ENCODE measurements around the gene P2RX1.

P2RX1 gene

DNA sequence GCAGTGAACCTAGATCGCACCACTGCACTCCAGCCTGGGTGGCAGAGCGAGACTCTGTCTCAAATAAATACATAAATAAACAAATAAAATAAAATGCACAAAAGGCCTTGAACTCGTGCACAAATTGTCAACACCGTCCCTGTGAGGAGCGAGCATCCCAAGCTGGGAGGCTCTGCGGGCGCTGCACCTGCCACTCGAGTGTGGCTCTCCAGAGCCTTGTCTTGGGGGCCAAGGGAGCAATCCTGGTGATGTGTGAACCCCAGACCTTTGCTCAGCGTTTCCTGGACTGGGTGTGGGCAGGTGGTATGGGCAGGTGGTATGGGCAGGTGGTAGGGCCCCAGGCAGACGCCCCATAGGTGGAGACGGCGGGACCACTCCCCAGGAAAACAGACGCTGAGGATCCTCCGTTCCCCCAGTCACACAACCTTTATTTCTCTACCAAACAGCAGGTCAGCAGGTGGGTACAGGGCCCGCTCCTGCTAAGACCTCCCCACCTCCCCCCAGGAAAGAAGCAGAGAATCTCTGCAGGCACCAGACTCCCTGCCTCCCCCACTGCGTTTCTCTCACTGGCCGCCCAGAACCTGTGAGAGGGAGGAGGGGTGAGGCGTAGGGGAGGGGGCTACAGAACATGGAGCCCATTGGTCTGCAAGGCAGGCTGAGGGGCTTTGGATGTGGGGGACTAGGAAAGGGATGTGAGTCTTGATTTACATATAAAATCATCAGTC lies 7.4 kb upstream of the P2RX1 start:
- DNase-seq, result no peak

DNA sequence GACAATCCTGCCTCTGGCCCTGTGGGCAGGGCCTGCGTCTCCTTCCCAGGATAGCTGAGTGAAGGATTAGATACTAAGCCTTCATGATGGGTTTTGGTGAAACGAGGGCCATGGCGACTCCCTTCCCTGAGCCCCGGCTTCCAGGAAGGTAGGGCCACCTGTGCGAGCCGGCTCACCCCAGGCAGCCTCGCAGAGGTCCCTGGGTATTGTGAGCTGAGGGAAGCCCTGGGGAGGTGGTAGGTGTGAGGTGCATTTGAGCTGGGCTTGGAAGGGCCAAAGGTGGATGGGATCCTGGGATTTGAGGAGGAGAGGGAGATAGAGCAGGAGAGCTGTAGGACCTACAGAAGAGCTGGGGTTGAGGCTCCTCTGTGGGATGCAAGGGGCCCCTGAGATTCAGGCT lies 6.5 kb upstream of the P2RX1 start:
- DNase-seq, result no peak

DNA sequence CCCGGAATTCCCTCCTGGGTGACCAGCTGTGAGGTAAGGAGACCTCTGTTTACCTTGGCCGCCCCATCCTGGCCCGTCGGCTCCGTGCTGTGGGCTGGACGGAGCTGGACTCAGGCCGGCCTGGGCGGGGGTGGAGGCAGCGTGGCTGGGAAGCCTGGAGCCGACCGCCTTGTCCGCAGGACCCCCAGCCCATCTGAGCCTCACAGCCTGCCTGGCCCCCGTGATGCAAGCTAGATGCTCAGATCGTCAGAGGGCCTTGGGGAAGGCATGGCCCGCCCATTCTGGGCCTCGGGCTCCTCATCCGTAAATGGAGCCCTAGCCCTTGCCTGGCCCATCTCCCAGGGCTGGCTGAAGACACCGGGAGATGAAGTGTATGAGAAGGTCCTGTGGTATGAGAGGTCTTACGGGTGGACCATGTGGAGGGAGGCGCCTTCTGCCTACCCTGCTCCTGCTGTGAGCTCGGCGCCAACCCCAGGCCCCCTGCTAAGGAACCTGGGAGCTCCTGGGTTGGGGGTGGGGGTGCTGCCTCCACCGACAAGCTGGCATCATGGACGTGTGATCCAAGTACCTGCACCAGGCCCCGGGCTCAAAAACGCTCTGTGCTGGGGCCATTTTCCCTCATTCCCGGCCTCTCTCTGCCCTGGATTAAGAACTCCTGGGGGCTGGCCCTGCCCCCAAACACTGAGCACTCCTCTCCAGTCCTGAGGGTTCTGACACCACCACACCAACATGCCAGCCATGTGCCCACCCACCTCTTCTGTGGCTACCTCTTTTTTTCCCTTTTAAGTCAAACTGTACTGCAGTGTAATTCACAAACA lies 5.4 kb upstream of the P2RX1 start:
- DNase-seq, result no peak

DNA sequence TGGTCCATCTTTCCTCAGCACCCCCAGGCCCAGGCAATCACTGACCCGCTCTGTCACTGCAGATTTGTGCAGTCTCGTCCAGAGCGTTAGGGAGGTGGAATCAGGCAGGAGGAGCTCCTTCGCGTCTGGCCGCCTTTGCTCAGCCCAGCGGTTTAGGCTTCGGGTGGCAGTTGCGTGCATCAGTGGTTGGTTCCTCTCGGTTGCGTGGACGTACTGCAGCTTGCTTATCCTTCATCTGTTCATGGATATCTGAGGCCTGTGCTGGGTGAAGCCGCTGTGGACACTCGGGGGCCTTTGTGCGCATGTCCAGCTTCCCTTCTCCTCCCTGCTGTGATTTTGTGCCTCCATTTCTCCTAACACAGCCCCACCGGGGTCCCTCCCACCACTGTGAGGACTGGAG lies 4.7 kb upstream of the P2RX1 start:
- DNase-seq, result no peak

DNA sequence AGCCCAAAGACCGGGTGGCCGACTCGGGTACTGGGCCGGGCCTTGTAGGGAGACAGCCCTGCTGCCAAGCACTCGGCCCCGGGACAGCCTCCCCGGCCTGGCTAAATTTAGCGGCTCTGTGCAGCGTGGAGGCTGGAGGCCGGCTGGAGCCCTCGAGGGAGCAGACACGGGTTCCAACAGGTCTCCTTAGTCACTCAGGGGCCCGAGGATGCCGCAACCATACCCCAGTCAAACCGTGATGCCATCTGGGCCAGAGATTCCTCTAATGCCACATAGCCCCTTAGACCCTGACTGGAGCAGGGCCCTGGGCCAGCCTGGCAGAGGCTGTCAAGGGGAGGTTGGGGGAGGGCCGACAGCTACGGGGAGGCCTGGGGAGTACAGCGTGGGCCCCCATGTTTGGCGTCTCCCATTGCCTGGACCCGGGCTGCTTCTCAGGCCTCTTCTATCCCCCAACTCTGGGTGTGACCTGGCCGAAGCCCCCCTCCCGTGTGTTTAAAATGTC lies 2.9 kb upstream of the P2RX1 start:
- DNase-seq, result no peak

DNA sequence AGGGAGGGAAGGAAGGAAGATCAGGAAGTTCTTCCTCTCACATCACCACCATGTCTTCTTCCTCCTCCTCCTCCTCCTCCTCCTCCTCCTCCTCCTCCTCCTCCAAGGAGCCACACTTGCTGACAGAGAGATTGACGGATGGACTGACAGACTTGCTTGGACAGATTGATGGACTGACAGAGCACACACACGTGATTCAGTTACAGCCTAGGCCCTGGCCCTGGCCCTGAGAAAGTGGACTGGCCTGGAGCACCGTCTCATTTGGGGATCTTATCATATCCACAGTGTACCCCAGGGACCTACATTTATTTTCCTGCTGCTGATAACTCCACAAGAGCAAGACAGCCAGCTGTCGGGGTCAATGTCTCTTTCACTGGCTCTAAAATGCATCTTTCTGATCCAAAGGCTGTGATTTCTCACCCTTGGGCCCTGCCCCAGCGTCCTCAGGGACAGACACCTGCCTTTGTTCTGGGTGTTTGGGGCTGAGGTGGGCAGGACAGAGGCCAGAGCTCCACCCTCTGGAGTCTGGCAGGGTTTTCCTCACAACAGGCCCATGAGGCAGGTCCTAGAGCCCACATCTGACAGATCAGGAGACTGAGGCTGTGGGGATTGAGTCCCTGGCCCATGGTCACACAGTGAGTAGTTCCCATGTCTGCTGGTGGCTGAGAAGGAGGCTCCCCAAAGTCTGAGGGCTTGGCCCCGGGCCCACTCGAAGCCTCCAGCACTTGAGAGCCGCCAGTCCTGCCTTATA lies 2.3 kb upstream of the P2RX1 start:
- DNase-seq, result no peak

DNA sequence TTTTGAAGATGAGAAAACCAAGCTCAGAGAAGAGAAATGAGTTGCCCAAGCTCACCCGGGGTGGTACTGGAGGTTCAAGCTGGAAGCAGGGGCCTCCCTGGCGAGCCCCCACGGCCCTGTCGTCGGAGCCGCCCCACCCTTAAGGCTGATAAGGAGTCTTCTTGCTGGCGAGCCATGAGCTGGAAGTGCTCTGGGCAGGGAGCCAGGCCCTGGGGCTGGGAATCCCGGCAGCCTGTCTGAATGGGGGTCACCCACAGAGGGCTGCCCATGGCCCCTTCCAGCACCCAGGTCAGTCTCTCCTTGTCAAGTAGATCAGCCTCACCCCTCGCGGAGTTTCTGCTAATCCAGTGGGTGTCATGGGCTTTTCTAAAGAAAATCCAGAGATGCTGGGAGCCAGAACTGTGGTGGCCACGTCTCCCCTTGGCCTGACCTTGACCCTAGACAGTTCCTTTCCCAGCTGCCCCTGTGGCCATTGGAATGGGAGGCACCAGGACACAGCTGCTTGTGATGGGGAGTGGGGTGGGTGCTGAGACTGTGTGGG lies 1.2 kb upstream of the P2RX1 start:
- no peak for DNase-seq

DNA sequence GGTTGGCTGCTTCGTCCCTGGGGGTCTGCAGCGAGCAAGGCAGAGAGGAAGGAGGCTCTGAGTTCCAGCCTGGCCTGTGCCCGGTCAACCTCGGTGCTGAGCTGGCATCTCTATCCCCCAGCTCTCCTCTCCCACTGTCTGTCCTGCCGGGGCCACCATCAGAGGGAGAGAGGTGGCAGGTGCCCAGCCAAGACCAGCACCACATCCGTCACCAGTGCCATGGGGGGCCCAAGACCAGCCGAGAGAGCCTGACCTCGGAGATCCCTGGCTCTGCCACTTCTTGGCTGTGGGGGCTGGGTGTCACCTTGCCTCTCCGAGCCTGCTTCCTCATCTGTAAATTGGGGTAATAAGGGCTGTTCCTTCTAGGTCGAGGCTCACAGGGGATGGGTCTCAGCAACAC lies 560 bp upstream of the P2RX1 start:
- no peak for DNase-seq

DNA sequence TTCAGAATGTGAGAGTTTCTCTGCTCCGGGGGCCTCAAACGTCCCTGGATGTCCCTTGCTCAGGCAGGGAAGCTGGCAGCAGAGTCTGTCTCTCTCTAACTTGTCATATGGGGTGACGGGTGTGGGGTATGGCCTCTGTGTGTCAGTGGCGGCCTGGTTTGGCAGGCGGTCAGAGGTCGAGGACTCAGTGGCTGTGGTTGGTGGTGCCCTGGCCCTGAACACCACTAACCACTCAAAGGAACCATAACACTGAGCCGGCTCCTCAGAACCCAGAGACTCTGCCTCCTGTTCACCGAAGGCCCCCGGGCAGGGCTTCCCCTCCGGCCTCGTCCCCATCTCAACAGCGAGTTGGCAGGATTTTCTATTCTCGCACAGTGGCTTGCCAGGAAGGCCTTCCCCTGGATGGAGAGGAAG lies 677 bp downstream of the P2RX1 start:
- DNase-seq, result no peak

DNA sequence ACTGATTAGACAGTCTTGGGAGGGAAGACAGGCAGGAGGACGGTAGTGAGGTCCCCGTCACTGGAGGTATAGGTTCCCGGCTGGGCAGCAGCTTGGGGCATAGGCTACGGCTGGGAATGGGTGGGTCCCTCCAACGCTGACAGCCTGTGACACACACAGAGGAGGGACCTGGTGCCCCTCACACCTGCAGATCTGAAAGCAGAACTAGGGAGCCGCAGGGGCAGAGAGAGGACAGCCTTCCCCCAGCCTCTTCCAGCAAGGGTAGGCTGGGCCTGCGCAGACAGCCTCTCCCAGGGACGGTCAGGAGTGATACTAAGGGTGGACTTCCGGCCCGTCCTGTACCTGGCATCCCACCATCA lies 2.0 kb downstream of the P2RX1 start:
- DNase-seq, result no peak

DNA sequence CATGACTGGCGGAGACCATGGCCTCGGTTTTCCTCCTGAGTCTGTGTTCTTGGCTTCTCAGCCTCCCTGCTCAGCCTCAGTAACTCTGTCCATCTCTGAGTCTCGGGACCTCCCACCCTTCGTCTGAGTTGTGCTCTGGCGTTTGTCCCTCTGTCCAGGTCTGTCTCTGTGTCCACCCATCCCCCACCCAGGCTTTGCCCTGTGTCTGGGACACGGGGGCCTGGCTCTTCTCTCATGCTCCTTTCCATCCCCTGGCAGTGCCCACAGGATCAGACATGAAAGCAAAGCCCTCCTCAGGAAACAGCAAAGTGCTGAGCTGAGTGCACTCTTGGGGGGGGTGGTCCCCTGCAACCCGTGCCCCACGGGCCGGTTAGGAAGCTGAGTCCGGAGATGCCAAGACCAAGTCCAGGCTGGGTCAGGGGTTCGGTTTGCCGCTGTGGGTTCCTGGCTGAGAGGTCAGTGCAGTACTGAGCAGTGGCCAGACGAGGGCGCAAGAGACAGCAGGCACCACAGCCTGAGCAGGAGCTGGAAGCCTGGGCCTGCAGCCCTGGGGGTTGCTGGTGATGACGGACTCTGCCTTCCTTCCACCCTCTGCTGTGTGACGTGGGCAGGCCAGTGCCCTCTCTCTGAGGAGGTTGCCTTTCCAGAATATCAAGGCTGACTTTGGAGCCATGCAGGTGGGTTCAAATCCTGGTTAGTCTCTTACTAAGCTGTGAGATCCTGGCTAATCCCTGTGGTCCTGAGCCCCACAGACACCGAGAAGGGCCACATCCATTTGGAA lies 2.5 kb downstream of the P2RX1 start:
- DNase-seq, result no peak

DNA sequence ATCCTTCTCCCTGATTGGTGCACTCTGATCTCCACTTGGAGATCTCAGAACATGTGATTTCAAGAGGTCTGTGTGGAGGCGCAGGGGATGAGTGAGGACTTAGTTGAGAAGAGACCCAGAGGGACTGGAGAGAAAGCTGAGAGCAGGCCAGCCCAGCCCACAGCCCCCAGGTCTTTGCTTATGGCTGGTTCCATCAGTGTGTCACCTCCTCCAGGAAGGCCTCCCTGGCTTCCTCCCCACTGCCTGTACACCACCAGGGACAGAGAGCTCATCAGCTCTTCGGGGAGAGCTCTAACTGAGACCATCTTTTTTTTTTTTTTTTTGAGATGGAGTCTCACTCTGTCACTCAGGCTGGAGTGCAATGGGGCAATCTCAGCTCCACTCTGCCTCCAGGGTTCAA lies 3.4 kb downstream of the P2RX1 start:
- DNase-seq, result no peak

DNA sequence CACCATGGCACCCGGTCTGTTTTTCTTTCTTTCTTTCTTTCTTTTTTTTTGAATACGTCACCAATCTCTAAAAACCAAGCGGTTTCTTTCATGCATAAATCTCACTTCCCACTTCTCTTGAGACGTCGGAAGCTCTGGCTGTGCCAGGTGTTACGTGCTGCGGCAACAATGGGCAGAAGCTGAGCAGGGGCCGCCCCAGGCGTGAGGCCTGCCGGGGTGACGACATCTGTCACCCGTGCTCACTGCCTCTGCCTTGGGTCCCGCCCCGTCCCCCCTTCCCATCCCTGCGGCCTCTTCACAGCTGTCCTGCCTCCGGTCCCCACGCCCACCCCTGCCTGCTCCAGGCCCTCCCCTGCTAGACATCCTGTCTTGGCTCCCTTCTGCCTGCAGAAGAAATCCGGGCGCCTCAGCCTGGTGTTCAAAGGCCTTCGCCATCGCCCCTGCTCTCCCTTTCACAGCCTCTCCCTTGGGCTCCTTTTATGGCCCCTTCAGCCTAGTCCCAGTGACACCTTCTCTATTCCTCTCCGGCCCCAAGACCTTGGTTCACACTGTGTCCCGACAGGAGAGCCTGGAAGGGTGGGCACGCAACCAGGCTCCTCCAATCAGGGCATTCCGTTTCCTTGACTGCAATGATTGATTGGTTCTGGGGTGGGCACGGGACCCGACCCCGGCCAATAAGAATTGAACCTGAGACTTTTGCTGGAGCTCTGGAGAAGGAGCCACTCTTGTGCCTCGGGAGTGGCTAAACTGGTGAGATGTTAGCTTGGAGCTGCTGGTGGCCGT lies 4.8 kb downstream of the P2RX1 start:
- no peak for DNase-seq

DNA sequence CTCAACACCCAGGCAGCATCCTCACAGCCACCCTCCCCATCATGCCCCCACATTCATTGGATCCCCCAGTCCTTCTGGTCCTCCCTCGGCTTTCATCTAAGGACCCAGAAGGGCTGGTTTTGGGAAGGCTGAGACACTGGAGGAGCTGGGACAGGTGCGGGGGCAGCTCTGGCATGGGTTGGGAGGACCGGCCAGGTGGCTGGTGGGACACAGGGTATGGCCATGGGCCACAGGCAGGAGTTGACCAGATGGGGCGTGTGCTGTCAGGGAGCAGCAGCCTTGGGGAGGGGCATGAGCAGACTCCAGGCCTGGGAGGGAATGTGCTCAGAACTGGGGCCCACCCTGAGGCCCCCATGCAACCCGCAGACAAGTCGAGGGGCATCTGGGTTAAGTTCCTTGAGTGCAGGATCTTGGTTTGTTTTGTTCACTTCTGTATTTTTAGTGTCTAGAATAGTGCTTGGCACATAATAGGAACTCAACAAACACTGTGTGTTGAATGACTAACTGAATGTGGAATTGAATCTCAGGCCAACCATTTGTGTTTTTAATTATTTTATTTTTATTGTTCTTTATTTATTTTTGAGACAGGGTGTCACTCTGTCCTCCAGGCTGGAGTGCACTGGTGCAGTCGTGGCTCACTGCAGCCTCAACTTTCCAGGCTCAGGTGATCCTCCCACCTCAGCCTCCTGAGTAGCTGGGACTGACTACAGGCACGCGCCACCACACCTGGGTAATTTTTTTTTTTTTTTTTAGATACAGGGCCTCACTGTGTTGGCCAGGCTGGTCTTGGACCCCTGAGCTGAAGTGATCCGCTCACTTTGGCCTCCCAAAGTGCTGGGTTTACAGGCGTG lies 5.6 kb downstream of the P2RX1 start:
- DNase-seq, result no peak

DNA sequence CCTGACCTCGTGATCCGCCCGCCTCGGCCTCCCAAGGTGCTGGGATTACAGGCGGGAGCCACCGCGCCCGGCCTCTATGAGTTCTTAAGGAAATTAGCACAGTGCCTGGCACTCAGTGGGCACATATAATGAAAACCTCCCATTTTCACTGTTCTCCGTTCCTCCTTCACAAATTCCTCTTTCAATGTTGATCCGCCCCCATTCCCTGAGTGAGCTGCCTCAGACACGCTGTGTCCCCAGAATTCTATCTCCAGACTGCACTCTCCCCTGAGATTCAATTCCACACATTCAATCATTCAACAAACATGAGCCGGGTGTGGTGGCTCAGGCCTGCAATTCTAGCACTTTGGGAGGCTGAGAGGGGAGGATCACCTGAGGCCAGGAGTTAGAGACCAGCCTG lies 7.0 kb downstream of the P2RX1 start:
- no peak for DNase-seq

DNA sequence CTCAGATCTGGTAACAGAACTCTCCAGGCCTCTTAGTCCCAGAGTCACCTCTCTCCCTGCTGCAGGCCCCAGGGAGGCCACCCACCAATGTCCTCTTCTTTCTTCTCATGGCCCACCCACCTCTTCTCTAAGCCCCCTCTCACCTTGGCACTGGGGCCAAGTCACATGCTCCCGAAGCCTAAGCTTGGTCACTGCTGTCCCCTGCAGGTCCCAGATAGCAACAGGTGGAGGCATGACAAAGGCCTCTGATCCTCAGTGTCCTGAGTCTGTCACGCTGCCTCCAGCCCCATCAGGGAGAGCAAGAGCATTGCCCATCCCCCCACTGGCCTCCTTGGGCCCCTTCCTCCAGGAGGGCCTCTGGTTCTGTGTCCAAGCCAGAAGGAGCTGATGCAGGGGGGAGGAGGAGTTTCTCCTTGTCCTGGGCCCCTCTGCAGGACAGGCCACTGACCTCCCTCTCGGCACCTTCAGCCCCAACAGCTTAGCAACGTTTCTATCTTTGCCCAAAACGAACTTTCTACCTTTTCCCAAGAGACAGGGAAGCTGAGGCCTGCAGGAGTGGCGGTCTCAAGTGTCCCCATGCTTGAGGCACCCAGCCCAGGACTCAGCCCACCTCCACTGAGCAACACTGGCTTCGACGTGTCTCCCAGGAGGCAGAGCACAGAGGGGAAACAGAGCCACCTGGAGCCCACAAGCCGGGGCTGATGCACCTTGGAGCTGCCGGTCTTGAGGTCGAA lies 8.6 kb downstream of the P2RX1 start:
- DNase-seq, result no peak

DNA sequence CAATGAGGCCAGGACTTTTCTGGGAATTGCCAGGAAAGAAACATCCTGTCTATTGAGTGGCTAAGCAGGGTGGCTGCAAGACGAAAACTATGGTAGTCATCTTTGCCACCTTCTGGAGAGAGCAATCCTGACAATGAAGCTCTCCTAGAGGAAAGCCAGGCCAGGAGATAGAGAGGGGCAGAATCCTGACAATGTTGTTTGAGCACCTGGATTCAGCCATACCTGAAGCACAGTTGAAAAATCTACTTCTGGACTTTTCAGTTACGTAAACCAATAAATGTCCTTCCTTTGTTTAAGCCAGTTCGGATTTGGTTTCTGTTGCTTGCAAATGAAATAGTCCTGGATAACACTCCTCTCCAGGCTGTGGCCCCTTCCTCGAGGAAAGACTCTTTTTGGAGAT lies 9.4 kb downstream of the P2RX1 start:
- no peak for DNase-seq

DNA sequence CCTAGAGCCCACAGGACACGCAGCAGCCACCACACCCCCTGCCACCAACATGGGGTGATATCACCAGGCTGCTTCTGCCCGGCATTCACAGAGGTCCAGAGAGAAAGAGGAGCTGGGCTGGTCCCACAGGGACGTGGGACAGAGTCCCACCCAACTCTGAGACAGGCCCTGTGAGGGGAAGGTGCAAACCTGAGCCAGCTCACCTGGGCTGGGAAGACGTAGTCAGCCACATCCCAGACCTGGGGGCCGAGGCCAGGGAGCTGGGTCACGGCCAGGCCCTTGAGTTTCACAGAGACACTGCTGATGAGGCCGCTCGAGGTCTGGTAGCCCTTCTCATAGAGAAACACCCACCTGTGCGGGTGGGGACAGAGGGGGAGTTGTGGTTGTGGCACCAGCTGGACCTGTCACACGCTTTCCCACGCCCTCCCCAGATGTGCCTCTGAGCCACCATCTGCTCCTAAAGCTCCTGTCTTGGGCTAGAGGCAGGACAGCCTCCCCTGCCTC lies 11.2 kb downstream of the P2RX1 start:
- DNase-seq, result no peak

DNA sequence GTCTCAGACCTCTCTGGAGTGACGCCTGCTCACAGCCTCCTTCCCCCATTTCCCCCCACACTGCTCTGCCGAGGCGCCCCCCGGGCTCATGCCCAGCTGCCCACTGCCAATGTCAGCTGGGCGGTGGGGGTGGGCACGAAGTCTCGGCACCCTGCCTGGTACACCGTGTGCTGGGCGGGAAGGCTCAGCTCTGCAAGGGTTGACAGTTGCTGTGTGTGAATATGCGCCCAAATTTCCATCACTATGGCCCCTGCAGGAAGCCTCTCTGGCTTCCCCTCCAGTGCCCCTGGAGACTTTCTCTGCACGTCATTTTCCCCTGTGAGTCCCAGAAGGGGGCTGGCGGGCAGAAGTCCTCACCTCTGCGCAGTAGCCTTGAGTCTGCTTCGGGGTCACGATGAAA lies 11.8 kb downstream of the P2RX1 start:
- DNase-seq, result no peak

DNA sequence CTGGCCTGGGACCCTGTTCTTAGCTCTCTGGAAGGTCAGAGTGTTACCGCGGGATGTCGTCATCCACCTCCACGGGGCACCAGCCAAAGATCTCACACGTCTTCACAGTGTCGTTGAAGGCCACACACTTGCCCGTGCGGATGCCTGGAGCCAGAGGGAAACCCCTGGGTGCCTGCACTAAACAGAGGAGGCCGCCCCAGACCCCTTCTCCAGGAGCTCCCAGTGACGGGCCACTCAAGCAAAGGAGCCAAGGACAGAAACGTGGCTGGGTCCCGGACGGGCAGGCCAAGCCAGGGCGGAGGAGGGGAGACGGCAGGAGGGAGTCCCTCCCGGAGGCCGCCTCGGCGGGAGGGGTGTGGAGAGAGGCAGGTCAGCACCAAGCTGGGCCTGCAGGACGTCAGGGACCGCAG lies 12.4 kb downstream of the P2RX1 start:
- no peak for DNase-seq

All from COR-L47 (cell line).